ENCODE results near the gene FIG4.

- TF ChIP-seq MAX (IDR thresholded peaks at IDR 0.05; ENCODE audit: low read depth) = no peak
- no peak for TF ChIP-seq CTCF (IDR thresholded peaks at IDR 0.05)
- TF ChIP-seq TAF1 (IDR thresholded peaks at IDR 0.05; ENCODE audit: borderline replicate concordance, low read depth, low read length) = no peak
- no peak for TF ChIP-seq USF2 (IDR thresholded peaks at IDR 0.05; ENCODE audit: borderline replicate concordance, low read depth, low read length)
- TF ChIP-seq POLR2AphosphoS5 (IDR thresholded peaks at IDR 0.05; ENCODE audit: low read depth, low read length) = no peak
- no peak for TF ChIP-seq CHD2 (IDR thresholded peaks at IDR 0.05; ENCODE audit: low read length, partially characterized antibody)
- TF ChIP-seq TCF12 (IDR thresholded peaks at IDR 0.05) = no peak
- TF ChIP-seq RAD21 (IDR thresholded peaks at IDR 0.05; ENCODE audit: low read length) = no peak
- no peak for TF ChIP-seq JUND (IDR thresholded peaks at IDR 0.05)
- TF ChIP-seq SMC3 (IDR thresholded peaks at IDR 0.05; ENCODE audit: low read depth, low read length) = no peak
- no peak for TF ChIP-seq RFX5 (IDR thresholded peaks at IDR 0.05; ENCODE audit: low read length)
- no peak for TF ChIP-seq EP300 (IDR thresholded peaks at IDR 0.05; ENCODE audit: borderline replicate concordance in 1 of 2, low read depth in 1 of 2, low read length in 1 of 2)
- no peak for TF ChIP-seq RCOR1 (IDR thresholded peaks at IDR 0.05; ENCODE audit: low read length)
- TF ChIP-seq USF1 (IDR thresholded peaks at IDR 0.05; ENCODE audit: borderline replicate concordance, low read depth) = no peak
Measured at GRCh38 chr6:109736273-109737025, 45.4 kb downstream of the FIG4 start.
